GM12874 (cell line): ENCODE results near the gene ALX4.

Source experiments
- CTCF ChIP-seq: IDR thresholded peaks from 2 replicates; pipeline ENCODE4 v1.5.1; 2011; ENCODE audit warnings: low read depth, mild to moderate bottlenecking, control low read depth, low read length, moderate library complexity; ENCODE audit not compliant: insufficient read depth

The ALX4 gene

GRCh38 chr11:44335052-44335760, 25.3 kb upstream of the ALX4 start:
- TF ChIP-seq CTCF: no peak

GRCh38 chr11:44334356-44335004, 24.5 kb upstream of the ALX4 start:
- no peak for TF ChIP-seq CTCF

- no peak for TF ChIP-seq CTCF
Measured at GRCh38 chr11:44333271-44334218, 23.6 kb upstream of the ALX4 start.

- no peak for TF ChIP-seq CTCF
Measured at GRCh38 chr11:44332665-44333064, 22.7 kb upstream of the ALX4 start.

GRCh38 chr11:44329472-44330230, 19.7 kb upstream of the ALX4 start:
- no peak for TF ChIP-seq CTCF

- no peak for TF ChIP-seq CTCF
Measured at GRCh38 chr11:44328138-44328660, 18.3 kb upstream of the ALX4 start.
